SK-N-SH treated with all-trans-retinoic acid at 6 μM for 48 hours (cell line): ENCODE results near the gene ARHGEF11.

Experiments
- ATAC-seq: fragments of 200-7000 bp; cut with Tn5 transposase; 3 replicates; pipeline ENCODE4 v1.9.1; 2020; ENCODE audit warnings: mild to moderate bottlenecking, moderate library complexity
- ARNTL ChIP-seq: fragments of 450-650 bp; formaldehyde crosslinking; IDR thresholded peaks from 2 replicates; pipeline ENCODE4 v1.5.0; 2020; ENCODE audit warnings: low read depth, mild to moderate bottlenecking, moderate library complexity, borderline replicate concordance
- BACH2 ChIP-seq: fragments of 250-450 bp; sonication (Bioruptor Pico); IDR thresholded peaks from 2 replicates; pipeline ENCODE4 v1.9.0; 2021; ENCODE audit warnings: mild to moderate bottlenecking, borderline replicate concordance
- CSDC2 ChIP-seq: fragments of 250-450 bp; sonication (Bioruptor Pico); IDR thresholded peaks from 2 replicates; pipeline ENCODE4 v1.5.0; 2020; ENCODE audit warnings: mild to moderate bottlenecking, moderate library complexity
- ESRRG ChIP-seq: fragments of 250-450 bp; sonication (Bioruptor Pico); IDR thresholded peaks from 2 replicates; pipeline ENCODE4 v1.6.1; 2021; ENCODE audit warnings: mild to moderate bottlenecking
- ISL1 ChIP-seq: fragments of 250-450 bp; sonication (Bioruptor Pico); IDR thresholded peaks from 2 replicates; pipeline ENCODE4 v2.1.2; 2022; ENCODE audit warnings: mild to moderate bottlenecking, moderate library complexity
- OSR1 ChIP-seq: fragments of 250-450 bp; sonication (Bioruptor Pico); IDR thresholded peaks from 2 replicates; pipeline ENCODE4 v1.8.0; 2022; ENCODE audit warnings: moderate library complexity, mild to moderate bottlenecking, inconsistent platforms
- PATZ1 ChIP-seq: fragments of 250-450 bp; sonication (Bioruptor Pico); IDR thresholded peaks from 2 replicates; pipeline ENCODE4 v1.8.0; 2020; ENCODE audit warnings: mild to moderate bottlenecking, moderate library complexity, borderline replicate concordance
- PPARA ChIP-seq: fragments of 250-450 bp; sonication (Bioruptor Pico); IDR thresholded peaks from 2 replicates; pipeline ENCODE4 v1.5.0; 2020; ENCODE audit warnings: mild to moderate bottlenecking, borderline replicate concordance
- RARB ChIP-seq: fragments of 250-450 bp; sonication (Bioruptor Pico); IDR thresholded peaks from 2 replicates; pipeline ENCODE4 v1.8.0; 2021; ENCODE audit warnings: mild to moderate bottlenecking, moderate library complexity
- SNAI2 ChIP-seq: fragments of 250-450 bp; sonication (Bioruptor Pico); IDR thresholded peaks from 2 replicates; pipeline ENCODE4 v1.5.0; 2020; ENCODE audit warnings: mild to moderate bottlenecking, moderate library complexity
- TCF4 ChIP-seq: fragments of 250-450 bp; sonication (Bioruptor Pico); IDR thresholded peaks from 2 replicates; pipeline ENCODE4 v1.8.0; 2021; ENCODE audit warnings: mild to moderate bottlenecking, moderate library complexity, borderline replicate concordance
- TOX ChIP-seq: fragments of 250-450 bp; sonication (Bioruptor Pico); IDR thresholded peaks from 2 replicates; pipeline ENCODE4 v1.8.0; 2021; ENCODE audit warnings: mild to moderate bottlenecking, moderate library complexity, borderline replicate concordance
- ZC3H10 ChIP-seq: fragments of 250-450 bp; sonication (Bioruptor Pico); IDR thresholded peaks from 2 replicates; pipeline ENCODE4 v1.5.1; 2021; ENCODE audit warnings: mild to moderate bottlenecking, moderate library complexity
- ZFP30 ChIP-seq: fragments of 450-650 bp; formaldehyde crosslinking; IDR thresholded peaks from 2 replicates; pipeline ENCODE4 v1.5.0; 2022; ENCODE audit warnings: mild to moderate bottlenecking, moderate library complexity
- ZNF565 ChIP-seq: fragments of 450-650 bp; formaldehyde crosslinking; conservative IDR thresholded peaks from 2 replicates; pipeline ENCODE4 v1.5.0; 2020; ENCODE audit warnings: low read depth, mild to moderate bottlenecking, moderate library complexity
- ZNF70 ChIP-seq: fragments of 450-650 bp; formaldehyde crosslinking; IDR thresholded peaks from 2 replicates; pipeline ENCODE4 v1.5.0; 2020; ENCODE audit warnings: mild to moderate bottlenecking, moderate library complexity
- ZNF8 ChIP-seq: fragments of 450-650 bp; formaldehyde crosslinking; IDR thresholded peaks from 2 replicates; pipeline ENCODE4 v1.5.0; 2020; ENCODE audit warnings: mild to moderate bottlenecking, moderate library complexity
- TF ChIP-seq, protein P1 (sequence below): fragments of 250-450 bp; sonication (Bioruptor Pico); IDR thresholded peaks from 2 replicates; pipeline ENCODE4 v1.8.0; 2021; ENCODE audit warnings: low read depth, mild to moderate bottlenecking, moderate library complexity, borderline replicate concordance
- TF ChIP-seq, protein P2 (sequence below): fragments of 250-450 bp; sonication (Bioruptor Pico); IDR thresholded peaks from 2 replicates; pipeline ENCODE4 v1.5.1; 2020; ENCODE audit warnings: low read depth, mild to moderate bottlenecking, moderate library complexity
- TF ChIP-seq, protein P3 (sequence below): fragments of 250-450 bp; sonication (Bioruptor Pico); IDR thresholded peaks from 2 replicates; pipeline ENCODE4 v1.5.0; 2020; ENCODE audit warnings: mild to moderate bottlenecking, moderate library complexity

Gene ARHGEF11

GRCh38 chr1:156894001-156894400 is 151.5 kb downstream of the ARHGEF11 start:
- no peak for ATAC-seq
- TF ChIP-seq ESRRG (CRISPR knock-in tag) (no peak), TCF4 (CRISPR knock-in tag) (no peak), ZNF565 (no peak), TOX (CRISPR knock-in tag) (no peak), ZC3H10 (CRISPR knock-in tag) (no peak), BACH2 (CRISPR knock-in tag) (no peak), ISL1 (no peak), ZFP30 (no peak), PPARA (CRISPR knock-in tag) (no peak)
- TF ChIP-seq, protein P1, sequence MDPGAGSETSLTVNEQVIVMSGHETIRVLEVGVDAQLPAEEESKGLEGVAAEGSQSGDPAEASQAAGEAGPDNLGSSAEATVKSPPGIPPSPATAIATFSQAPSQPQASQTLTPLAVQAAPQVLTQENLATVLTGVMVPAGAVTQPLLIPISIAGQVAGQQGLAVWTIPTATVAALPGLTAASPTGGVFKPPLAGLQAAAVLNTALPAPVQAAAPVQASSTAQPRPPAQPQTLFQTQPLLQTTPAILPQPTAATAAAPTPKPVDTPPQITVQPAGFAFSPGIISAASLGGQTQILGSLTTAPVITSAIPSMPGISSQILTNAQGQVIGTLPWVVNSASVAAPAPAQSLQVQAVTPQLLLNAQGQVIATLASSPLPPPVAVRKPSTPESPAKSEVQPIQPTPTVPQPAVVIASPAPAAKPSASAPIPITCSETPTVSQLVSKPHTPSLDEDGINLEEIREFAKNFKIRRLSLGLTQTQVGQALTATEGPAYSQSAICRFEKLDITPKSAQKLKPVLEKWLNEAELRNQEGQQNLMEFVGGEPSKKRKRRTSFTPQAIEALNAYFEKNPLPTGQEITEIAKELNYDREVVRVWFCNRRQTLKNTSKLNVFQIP (CRISPR knock-in tag), result no peak
- TF ChIP-seq, protein P2, sequence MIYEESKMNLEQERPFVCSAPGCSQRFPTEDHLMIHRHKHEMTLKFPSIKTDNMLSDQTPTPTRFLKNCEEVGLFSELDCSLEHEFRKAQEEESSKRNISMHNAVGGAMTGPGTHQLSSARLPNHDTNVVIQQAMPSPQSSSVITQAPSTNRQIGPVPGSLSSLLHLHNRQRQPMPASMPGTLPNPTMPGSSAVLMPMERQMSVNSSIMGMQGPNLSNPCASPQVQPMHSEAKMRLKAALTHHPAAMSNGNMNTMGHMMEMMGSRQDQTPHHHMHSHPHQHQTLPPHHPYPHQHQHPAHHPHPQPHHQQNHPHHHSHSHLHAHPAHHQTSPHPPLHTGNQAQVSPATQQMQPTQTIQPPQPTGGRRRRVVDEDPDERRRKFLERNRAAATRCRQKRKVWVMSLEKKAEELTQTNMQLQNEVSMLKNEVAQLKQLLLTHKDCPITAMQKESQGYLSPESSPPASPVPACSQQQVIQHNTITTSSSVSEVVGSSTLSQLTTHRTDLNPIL (CRISPR knock-in tag), result no peak

DNA sequence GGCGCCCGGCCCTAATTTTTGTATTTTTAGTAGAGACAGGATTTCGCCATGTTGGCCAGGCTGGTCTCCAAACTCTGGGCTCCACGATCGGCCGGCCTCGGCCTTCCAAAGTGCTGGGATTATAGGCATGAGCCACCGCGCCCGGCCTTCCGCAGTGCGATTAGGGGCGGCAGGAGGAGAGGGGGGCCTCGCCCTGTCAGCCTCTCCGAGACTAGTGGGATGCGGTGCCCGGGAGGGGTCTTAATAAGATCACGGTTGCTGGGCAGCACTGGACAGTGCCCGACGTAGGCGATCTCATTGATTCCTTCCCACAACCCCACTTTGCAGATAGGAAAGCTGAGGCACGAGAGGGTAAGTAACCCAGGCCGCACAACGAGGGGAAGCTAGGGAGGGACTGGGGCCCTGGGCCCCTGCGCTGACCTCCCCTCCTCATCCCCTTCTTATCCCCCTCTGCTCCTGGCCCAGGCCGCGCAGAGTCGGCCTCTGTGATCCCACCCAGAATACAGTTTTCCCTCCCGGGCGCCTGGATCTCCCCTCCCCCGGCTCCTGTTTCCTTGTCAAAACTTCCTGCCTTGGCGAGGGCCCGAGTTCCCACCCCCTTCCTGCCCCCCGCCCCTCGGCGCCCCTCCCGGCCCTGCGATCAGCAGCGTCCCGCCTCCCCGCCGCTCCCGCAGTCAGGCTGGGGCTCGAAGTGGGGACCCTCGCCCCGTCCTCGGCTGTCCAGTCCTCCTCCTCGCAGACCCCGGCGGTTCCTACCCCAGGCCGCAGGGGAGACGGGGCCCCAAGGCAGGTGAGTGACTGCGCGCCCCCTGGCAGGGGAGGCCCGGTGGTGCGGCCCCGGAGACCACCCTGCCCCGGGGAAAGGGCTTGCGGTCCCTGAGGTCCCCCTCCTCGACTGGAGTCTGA is 152.2 kb downstream of the ARHGEF11 start, which contains the start of gene PEAR1:
PEAR1 (plus strand) TSS at position 671 of the 906 bp plus-strand sequence. CDS start 10,209 bp downstream, outside the sequence.
- TF ChIP-seq PATZ1 (CRISPR knock-in tag) (no peak), ZNF8 (CRISPR knock-in tag) (no peak), ESRRG (CRISPR knock-in tag) (no peak), ARNTL (CRISPR knock-in tag) (no peak), ZFP30 (no peak), OSR1 (CRISPR knock-in tag) (no peak)
- TF ChIP-seq, protein P3, sequence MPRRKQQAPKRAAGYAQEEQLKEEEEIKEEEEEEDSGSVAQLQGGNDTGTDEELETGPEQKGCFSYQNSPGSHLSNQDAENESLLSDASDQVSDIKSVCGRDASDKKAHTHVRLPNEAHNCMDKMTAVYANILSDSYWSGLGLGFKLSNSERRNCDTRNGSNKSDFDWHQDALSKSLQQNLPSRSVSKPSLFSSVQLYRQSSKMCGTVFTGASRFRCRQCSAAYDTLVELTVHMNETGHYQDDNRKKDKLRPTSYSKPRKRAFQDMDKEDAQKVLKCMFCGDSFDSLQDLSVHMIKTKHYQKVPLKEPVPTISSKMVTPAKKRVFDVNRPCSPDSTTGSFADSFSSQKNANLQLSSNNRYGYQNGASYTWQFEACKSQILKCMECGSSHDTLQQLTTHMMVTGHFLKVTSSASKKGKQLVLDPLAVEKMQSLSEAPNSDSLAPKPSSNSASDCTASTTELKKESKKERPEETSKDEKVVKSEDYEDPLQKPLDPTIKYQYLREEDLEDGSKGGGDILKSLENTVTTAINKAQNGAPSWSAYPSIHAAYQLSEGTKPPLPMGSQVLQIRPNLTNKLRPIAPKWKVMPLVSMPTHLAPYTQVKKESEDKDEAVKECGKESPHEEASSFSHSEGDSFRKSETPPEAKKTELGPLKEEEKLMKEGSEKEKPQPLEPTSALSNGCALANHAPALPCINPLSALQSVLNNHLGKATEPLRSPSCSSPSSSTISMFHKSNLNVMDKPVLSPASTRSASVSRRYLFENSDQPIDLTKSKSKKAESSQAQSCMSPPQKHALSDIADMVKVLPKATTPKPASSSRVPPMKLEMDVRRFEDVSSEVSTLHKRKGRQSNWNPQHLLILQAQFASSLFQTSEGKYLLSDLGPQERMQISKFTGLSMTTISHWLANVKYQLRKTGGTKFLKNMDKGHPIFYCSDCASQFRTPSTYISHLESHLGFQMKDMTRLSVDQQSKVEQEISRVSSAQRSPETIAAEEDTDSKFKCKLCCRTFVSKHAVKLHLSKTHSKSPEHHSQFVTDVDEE (CRISPR knock-in tag), result no peak
- ATAC-seq, result no peak

- peak; percentile 79 for ATAC-seq
- no peak for TF ChIP-seq SNAI2 (CRISPR knock-in tag)
- TF ChIP-seq CSDC2 (CRISPR knock-in tag), result no peak
- TF ChIP-seq PATZ1 (CRISPR knock-in tag), result no peak
- no peak for TF ChIP-seq OSR1 (CRISPR knock-in tag)
- TF ChIP-seq, protein P3 (CRISPR knock-in tag), result no peak
- no peak for TF ChIP-seq ZNF70
- no peak for TF ChIP-seq RARB (CRISPR knock-in tag)
- TF ChIP-seq ISL1, result no peak
- TF ChIP-seq TCF4 (CRISPR knock-in tag), result no peak
- no peak for TF ChIP-seq ZC3H10 (CRISPR knock-in tag)
- TF ChIP-seq, protein P1 (CRISPR knock-in tag), result no peak
Measured at GRCh38 chr1:156892190-156893047, 153.1 kb downstream of the ARHGEF11 start.
